Fibroblast of lung (primary cell): ENCODE results near the gene MS4A10. TPM values are rescaled to one million over a fixed set of nuclear protein-coding genes. Genes with fewer than 3 reads are reported as not detected.

Experiments
- DNase-seq, 2 donors: peaks; one replicate each; pipeline versions ENCODE4 v3.0.0 to v3.0.0-alpha.2; 2010; ENCODE audit warnings: low read depth in 2 of 2
- H2AFZ ChIP-seq: 2 replicates; pipeline ENCODE4 v1.5.1; 2012; ENCODE audit warnings: low read length, control low read depth, inconsistent platforms
- H3K27ac ChIP-seq: 2 replicates; pipeline ENCODE4 v1.5.1; 2011; ENCODE audit warnings: low read length, control low read depth; ENCODE audit not compliant: insufficient read depth
- H3K27me3 ChIP-seq: 2 replicates; pipeline ENCODE4 v1.5.1; 2011; ENCODE audit warnings: mild to moderate bottlenecking, low read length; ENCODE audit not compliant: control insufficient read depth, insufficient read depth
- H3K36me3 ChIP-seq: 2 replicates; pipeline ENCODE4 v1.5.1; 2011; ENCODE audit warnings: low read length; ENCODE audit not compliant: control insufficient read depth, insufficient read depth
- H3K4me1 ChIP-seq: 2 replicates; pipeline ENCODE4 v1.5.1; 2011; ENCODE audit warnings: low read length; ENCODE audit not compliant: control insufficient read depth, insufficient read depth; ENCODE audit errors: extremely low read depth
- H3K4me2 ChIP-seq: 2 replicates; pipeline ENCODE4 v1.5.1; 2011; ENCODE audit warnings: low read length, control low read depth; ENCODE audit not compliant: insufficient read depth; ENCODE audit errors: extremely low read depth
- H3K4me3 ChIP-seq, 4 experiments: fragments of 200-600 bp in 1 of 4; sonication (generic) in 1 of 4; replicated peaks in 1 of 4; 2 replicates each; pipeline ENCODE4 v1.5.1; 2011 to 2016; ENCODE audit warnings: low read length in 4 of 4, low read depth in 3 of 4, mild to moderate bottlenecking in 3 of 4, control low read depth in 2 of 4, inconsistent platforms in 1 of 4, mixed read lengths in 1 of 4; ENCODE audit not compliant: insufficient read depth in 1 of 4; ENCODE audit errors: control extremely low read depth in 1 of 4
- H3K79me2 ChIP-seq: 2 replicates; pipeline ENCODE4 v1.5.1; 2012; ENCODE audit warnings: mild to moderate bottlenecking, low read length, inconsistent platforms; ENCODE audit not compliant: control insufficient read depth, insufficient read depth
- H3K9ac ChIP-seq: 2 replicates; pipeline ENCODE4 v1.5.1; 2011; ENCODE audit warnings: mild to moderate bottlenecking, low read length, control low read depth; ENCODE audit not compliant: insufficient read depth
- H3K9me3 ChIP-seq: 2 replicates; pipeline ENCODE4 v1.5.1; 2012; ENCODE audit warnings: low read depth, low read length; ENCODE audit not compliant: control insufficient read depth, insufficient read depth
- H4K20me1 ChIP-seq: 2 replicates; pipeline ENCODE4 v1.5.1; 2011; ENCODE audit warnings: low read length; ENCODE audit not compliant: control insufficient read depth, insufficient read depth; ENCODE audit errors: extremely low read depth
- EZH2 ChIP-seq: IDR thresholded peaks from 2 replicates; pipeline ENCODE4 v1.5.1; 2012; ENCODE audit warnings: low read length, control low read depth, mild to moderate bottlenecking; ENCODE audit errors: missing control alignments
- polyA plus RNA-seq, 2 donors: library from polyadenylated mRNA; depleted of rRNA in 1 of 2; stranded (reverse) in 1 of 2; unstranded in 1 of 2; fragments of >200 nt; gene quantifications; 2 replicates each; pipeline ENCODE4 v1.2.1, GENCODE V29; 2011 to 2012; ENCODE audit warnings: missing spikeins in 1 of 2
- total RNA-seq: library from RNA; depleted of rRNA; stranded (reverse); fragments of >200 nt; gene quantifications from 2 replicates; pipeline ENCODE4 v1.2.1, GENCODE V29; 2014
- TF ChIP-seq, protein P1 (sequence below), 2 donors: IDR thresholded peaks in 1 of 2; conservative IDR thresholded peaks in 1 of 2; 1 replicate in 1 of 2; 2 replicates in 1 of 2; pipeline ENCODE4 v1.5.1; 2011 to 2012; ENCODE audit warnings: low read length in 2 of 2, control low read depth in 1 of 2, inconsistent platforms in 1 of 2, low read depth in 1 of 2, mild to moderate bottlenecking in 1 of 2

Gene MS4A10
- total and polyA plus RNA-seq, 2 donors (not counting 1 experiment from before 2014, with no cell fraction given), result not detected

DNA sequence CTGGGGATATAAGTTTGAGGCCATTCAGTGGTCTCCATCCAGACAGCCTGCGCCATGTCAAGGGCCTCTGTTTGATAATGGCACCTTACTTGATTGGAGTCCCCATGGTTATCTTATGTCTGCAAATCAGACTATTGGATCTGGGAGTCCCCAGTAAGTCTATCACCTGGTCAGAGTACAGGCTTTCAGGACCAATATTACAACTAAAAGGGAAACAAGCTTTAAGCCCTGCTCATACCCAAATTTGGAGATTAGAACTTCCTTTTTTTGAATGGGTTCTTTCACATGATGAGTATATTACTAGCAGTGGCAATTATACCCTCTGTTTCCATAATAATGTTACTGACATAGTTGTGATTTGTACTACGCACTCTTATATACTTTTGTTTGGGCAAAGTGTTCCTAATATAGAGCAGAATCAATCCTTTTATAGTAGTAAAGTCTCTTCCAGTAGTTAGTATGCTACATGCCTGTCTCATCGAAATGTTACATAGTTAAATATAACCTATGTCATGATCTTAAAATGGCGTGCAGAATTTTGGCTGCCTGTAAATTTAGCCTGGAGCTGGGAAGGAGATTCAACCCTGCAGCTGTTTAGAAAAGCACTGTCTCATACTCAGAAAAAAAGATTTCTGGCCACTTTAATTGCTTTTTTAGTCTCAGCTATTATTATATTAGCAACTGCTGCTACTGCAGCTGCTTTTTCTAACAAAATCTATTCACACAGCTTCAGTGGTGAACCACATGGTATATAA lies 23.5 kb upstream of the MS4A10 start:
- no peak overlapping the region for H3K27ac ChIP-seq
- no peaks in the 10 kb centered on the region for H3K4me1 ChIP-seq
- no peaks in the 10 kb centered on the region for H3K79me2 ChIP-seq
- TF ChIP-seq, protein P1, sequence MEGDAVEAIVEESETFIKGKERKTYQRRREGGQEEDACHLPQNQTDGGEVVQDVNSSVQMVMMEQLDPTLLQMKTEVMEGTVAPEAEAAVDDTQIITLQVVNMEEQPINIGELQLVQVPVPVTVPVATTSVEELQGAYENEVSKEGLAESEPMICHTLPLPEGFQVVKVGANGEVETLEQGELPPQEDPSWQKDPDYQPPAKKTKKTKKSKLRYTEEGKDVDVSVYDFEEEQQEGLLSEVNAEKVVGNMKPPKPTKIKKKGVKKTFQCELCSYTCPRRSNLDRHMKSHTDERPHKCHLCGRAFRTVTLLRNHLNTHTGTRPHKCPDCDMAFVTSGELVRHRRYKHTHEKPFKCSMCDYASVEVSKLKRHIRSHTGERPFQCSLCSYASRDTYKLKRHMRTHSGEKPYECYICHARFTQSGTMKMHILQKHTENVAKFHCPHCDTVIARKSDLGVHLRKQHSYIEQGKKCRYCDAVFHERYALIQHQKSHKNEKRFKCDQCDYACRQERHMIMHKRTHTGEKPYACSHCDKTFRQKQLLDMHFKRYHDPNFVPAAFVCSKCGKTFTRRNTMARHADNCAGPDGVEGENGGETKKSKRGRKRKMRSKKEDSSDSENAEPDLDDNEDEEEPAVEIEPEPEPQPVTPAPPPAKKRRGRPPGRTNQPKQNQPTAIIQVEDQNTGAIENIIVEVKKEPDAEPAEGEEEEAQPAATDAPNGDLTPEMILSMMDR (conservative IDR thresholded peaks at IDR 0.05 in 1 of 2, IDR thresholded peaks at IDR 0.05 in 1 of 2; ENCODE audit: low read depth in 1 of 2, low read length in 2 of 2), result no peak
- TF ChIP-seq EZH2, result no peak
- H3K4me3 ChIP-seq, result no peak overlapping the region
- H3K36me3 ChIP-seq, result no peaks in the 10 kb centered on the region
- no peak overlapping the region for H2AFZ ChIP-seq
- DNase-seq, result no peak
- H3K9ac ChIP-seq, result no peak overlapping the region
- H3K9me3 ChIP-seq, result no peaks in the 10 kb centered on the region
- H3K4me2 ChIP-seq, result no peak overlapping the region
- no peaks in the 10 kb centered on the region for H4K20me1 ChIP-seq
- peaks cover 3% of the 10 kb centered on the region for H3K27me3 ChIP-seq

DNA sequence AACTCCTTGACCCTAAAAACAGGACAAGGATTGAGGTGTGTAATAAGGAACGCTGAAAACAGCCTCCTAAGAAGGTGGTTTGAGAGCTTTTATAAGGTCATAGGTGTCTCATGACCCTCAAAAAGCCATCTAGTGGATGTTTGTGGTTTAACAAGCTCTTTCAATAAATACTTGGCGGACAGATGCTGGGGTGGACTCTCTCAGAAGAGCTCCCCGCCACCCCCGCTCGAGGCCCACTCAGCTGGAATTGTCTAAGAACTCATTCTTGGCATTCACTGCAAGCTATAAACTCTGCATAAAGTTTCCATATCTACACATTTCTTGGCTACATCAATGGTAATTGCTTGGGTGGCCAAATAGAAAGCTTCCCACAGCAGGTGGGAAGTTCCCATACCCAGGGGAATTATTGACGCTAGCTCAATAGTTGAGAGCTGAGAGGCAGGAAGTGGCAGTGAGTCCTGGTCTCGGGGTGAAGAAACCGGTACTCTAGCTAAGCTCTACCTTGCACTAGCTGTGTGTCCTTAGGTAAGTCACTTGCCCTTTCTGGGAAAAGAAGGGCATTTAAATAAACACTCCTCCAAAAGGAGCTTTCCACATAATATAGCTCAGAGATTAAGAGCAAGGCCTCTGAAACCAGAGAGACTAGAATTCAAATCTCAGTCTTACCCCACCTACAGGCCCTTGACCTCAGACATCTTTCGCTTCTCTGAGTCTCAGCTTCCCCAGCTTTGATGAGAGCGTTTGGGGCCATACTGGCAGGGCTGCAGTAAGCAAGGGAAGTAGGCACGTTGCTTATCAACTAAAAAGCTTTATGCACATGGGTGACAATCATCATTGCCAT lies 22.1 kb upstream of the MS4A10 start:
- Histone ChIP-seq H3K4me3 (no peak overlapping the region), H3K36me3 (no peaks in the 10 kb centered on the region), H3K9me3 (no peaks in the 10 kb centered on the region), H3K79me2 (no peaks in the 10 kb centered on the region), H3K4me2 (no peak overlapping the region), H3K27ac (no peak overlapping the region), H4K20me1 (no peaks in the 10 kb centered on the region), H3K4me1 (no peaks in the 10 kb centered on the region), H3K27me3 (peaks cover 3% of the 10 kb centered on the region), H3K9ac (no peak overlapping the region), H2AFZ (no peak overlapping the region)
- TF ChIP-seq, protein P1 (conservative IDR thresholded peaks at IDR 0.05 in 1 of 2, IDR thresholded peaks at IDR 0.05 in 1 of 2; ENCODE audit: low read depth in 1 of 2, low read length in 2 of 2), result peak in 1 of 2 donors; percentile 7
- TF ChIP-seq EZH2, result no peak
- no peak for DNase-seq

DNA sequence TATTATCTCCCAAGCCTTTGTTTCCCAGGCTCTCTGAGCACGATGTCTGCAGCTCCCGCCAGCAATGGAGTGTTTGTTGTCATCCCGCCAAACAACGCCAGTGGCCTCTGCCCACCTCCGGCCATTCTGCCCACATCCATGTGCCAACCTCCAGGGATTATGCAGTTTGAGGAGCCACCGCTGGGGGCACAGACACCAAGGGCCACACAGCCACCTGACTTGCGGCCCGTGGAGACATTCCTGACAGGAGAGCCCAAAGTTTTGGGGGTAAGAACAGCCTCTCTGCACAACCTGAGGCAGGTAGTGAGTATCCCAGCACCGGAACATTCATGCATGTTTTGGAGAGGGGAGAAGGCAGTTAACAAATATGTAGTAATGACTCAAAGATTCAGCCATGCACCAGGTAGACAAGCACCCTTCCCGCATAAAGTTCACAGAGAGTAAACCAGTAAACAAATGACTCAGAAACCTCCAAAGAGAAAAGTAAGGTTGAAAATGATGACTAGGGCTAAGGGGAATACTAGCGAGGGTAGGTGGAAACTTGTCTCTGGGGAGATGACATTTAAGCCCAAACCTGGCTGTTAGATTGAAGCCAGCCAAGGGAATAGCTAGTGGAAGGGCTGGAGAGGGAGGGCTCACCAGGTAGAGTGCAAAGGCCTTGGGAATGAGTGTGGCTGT lies 21.3 kb upstream of the MS4A10 start:
- no peak overlapping the region for H3K4me2 ChIP-seq
- TF ChIP-seq, protein P1 (conservative IDR thresholded peaks at IDR 0.05 in 1 of 2, IDR thresholded peaks at IDR 0.05 in 1 of 2; ENCODE audit: low read depth in 1 of 2, low read length in 2 of 2), result no peak
- no peaks in the 10 kb centered on the region for H4K20me1 ChIP-seq

More for the DNA sequence above, 21.3 kb upstream of the MS4A10 start:
- H3K9me3 ChIP-seq, result no peaks in the 10 kb centered on the region
- H3K4me1 ChIP-seq, result no peaks in the 10 kb centered on the region
- no peak overlapping the region for H3K4me3 ChIP-seq
- no peak overlapping the region for H3K27ac ChIP-seq
- H3K9ac ChIP-seq, result no peak overlapping the region
- no peak for DNase-seq
- H3K79me2 ChIP-seq, result no peaks in the 10 kb centered on the region
- no peak overlapping the region for H2AFZ ChIP-seq
- H3K27me3 ChIP-seq, result peaks cover 3% of the 10 kb centered on the region
- no peaks in the 10 kb centered on the region for H3K36me3 ChIP-seq
